WI38 (cell line): Measurements from ENCODE around the gene CSHL1.

Source experiments
- H3K4me3 ChIP-seq: 2 replicates; pipeline ENCODE4 v1.5.1; 2011; ENCODE audit warnings: low read depth, mild to moderate bottlenecking, control low read depth, low read length
- CTCF ChIP-seq: IDR thresholded peaks from 2 replicates; pipeline ENCODE4 v1.5.1; 2012; ENCODE audit warnings: low read depth, mild to moderate bottlenecking, control low read depth, low read length

Gene CSHL1

GRCh38 chr17:63939401-63939800 is 28.3 kb upstream of the CSHL1 start:
- no peak for TF ChIP-seq CTCF
- no peak overlapping the region for H3K4me3 ChIP-seq

GRCh38 chr17:63937920-63938319 is 26.9 kb upstream of the CSHL1 start:
- no peak for TF ChIP-seq CTCF

GRCh38 chr17:63937319-63937718 is 26.3 kb upstream of the CSHL1 start:
- TF ChIP-seq CTCF = no peak
- H3K4me3 ChIP-seq = no peak overlapping the region

More at GRCh38 chr17:63937920-63938319, 26.9 kb upstream of the CSHL1 start:
- H3K4me3 ChIP-seq = no peak overlapping the region

- TF ChIP-seq CTCF = no peak
- no peak overlapping the region for H3K4me3 ChIP-seq
Observed at GRCh38 chr17:63934183-63935112, 23.4 kb upstream of the CSHL1 start.

GRCh38 chr17:63933598-63933997 is 22.5 kb upstream of the CSHL1 start:
- no peak for TF ChIP-seq CTCF
- H3K4me3 ChIP-seq = no peak overlapping the region

- TF ChIP-seq CTCF = no peak
- H3K4me3 ChIP-seq = no peak overlapping the region
Observed at GRCh38 chr17:63932721-63933120, 21.7 kb upstream of the CSHL1 start.

- no peak for TF ChIP-seq CTCF
- H3K4me3 ChIP-seq = no peak within 1 kb of the TSS
Observed at GRCh38 chr17:63931981-63932561, 21.0 kb upstream of the CSHL1 start, which contains the start of gene CD79B. TSS of gene CD79B (minus strand) at chr17:63932331. CDS start at chr17:63932261, 70 bp downstream.
